HG03457 (cell line): ENCODE measurements around the gene CLTA.
"Not testable (repeated sequence)": the region's sequence is repeated elsewhere in the genome, so short reads cannot be mapped to it uniquely, and the experiment has no call there.

ENCODE experiments used
- ATAC-seq: cut with Tn5 transposase; IDR thresholded peaks from one replicate; pipeline ENCODE4 v1.9.1; 2021; ENCODE audit warnings: moderate number of reproducible peaks; ENCODE audit not compliant: unreplicated experiment

Gene CLTA

DNA sequence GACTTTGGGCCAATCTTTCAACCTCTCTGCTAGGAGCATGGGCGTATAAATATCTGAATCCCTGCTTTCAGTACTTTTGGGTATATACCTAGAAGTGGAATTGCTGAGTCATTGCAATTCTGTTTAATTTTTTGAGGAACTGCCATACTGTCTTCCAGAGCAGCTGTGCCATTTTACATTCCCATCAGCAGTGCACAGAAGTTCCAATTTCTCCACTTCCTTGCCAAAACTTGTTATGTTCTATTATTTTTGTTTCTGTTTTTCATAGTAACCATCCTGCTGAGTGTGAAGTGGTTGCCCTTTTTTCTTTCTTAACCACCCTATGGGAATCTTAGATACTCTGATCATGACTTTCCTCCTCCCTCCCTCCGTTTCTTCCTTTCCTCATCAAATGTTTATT lies 32.6 kb upstream of the CLTA start:
- no peak for ATAC-seq

- no peak for ATAC-seq
These were observed 31.8 kb upstream of the CLTA start for GRCh38 chr9:36158917-36159316.

- ATAC-seq = not testable (repeated sequence)
These were observed 31.2 kb upstream of the CLTA start for GRCh38 chr9:36159509-36159908.

- not testable (repeated sequence) for ATAC-seq
These were observed 30.6 kb upstream of the CLTA start for GRCh38 chr9:36160126-36160525.

- ATAC-seq = no peak
These were observed 29.5 kb upstream of the CLTA start for GRCh38 chr9:36161187-36161586.

DNA sequence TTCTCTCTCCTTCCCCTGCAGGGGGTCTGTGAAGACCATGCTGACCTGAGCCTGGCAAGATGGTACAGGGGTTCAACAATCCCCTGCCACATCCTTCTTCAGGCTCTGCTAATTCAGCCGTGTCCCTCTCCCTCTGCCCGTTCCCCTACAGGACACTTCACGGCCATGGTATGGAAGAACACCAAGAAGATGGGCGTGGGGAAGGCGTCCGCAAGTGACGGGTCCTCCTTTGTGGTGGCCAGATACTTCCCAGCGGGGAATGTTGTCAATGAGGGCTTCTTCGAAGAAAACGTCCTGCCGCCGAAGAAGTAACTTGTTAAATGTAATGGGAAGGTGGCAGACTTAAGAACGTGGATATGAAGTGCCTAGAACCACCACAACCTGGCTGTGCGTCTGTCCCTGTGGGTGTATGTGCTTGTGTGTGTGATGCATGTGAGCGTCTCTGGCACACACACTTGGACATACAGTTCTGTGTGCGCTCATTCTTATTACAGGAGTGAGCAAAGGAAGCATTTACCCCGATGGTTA lies 28.4 kb upstream of the CLTA start:
- ATAC-seq = no peak

GRCh38 chr9:36163049-36163785 lies 27.5 kb upstream of the CLTA start:
- ATAC-seq = no peak

- no peak for ATAC-seq
These were observed 26.9 kb upstream of the CLTA start for GRCh38 chr9:36163786-36164170.

DNA sequence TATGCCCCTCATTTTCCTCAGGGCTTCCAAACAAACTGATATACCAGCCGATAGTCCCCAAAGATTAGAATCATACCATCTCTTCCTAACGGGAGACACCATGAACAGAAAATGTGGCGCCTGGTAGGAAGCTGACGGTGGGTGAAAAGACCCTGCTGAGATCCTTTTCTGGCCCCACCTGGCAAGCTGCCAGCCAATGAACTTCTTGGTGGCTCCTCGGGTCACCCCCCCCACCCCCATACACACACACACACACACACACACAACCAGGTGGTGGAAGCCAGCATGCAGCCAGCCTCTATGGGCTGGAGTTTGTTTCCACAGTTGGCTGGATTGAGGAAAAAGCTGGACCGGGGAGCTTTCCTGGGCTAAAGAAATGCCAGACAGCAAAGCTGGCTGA lies 26.3 kb upstream of the CLTA start:
- no peak for ATAC-seq

DNA sequence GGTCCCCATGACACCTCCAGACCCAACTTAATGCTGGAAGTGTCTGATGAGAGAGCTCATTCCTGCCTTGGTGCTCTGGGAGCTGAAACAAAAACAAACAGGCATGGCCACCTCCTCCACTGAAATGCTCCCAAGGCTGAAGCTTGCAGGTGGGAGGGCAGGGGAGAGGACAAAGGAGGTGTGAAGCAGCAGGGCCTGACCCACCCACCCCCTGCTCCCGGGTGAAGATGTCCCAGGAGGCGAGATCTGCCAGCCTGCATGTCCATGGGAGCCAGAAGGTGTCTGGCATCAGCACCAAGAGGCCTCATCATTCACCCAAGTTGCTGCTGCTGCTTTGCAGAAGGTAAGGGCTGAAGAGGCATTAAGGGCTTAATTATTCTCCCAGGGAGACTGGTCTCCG lies 25.7 kb upstream of the CLTA start:
- ATAC-seq = no peak

DNA sequence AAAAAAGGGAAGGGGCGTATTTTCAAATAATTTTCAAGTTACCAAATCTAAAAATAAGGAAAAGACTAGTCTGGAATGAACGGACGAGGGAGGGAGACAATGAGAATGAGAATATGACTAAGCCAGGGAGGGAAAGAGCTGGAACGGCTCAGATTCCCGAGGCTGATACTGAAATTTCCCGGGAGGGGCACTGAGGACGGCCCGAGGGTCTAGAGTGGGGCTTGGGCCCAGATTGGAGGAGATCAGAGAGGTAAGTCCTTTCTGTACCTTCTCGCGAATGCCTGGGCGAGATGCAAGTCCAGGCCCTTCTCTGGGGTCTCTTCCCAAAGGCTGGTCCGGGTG lies 24.9 kb upstream of the CLTA start:
- ATAC-seq = no peak

DNA sequence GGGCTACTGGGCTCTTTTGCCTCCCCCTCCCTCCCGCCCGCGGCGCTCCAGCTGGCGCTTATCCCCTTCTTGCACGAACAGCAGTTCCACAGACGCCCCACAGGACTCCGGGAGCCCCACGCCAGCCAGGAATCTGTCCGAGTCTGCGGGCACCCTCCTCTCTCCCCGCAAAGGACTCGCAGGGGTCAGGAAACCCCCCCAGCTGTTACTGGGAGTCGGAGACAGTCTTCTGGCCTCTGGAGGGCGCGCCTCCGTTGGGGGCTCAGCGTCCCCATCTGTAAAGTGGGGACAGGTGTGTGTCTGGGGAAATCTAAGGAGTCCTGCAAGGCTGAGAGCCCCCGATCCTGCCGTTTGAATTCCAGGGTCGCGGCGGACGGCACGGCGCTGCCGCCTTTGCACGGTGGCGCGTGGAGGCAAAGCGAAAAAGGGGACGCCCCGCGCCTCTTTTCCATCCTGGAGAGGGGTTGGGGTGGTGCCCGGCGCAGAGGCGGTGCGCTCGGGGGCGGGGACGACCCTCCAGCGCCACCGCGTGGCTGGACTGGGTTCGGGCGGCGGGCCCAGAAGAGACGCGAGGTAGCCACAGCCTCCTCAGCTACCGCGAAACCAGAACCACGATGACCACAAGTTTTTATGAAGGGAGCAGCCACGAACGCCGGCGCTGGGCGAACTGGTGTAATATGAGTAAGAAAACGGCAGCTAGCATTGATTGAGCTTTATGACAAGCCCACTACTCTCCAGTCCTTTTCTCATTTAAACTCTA lies 24.4 kb upstream of the CLTA start:
- ATAC-seq = peak; percentile 50

- no peak for ATAC-seq
These were observed 21.6 kb upstream of the CLTA start, which contains the start of gene CCIN for GRCh38 chr9:36169166-36169565. CCIN (plus strand) TSS chr9:36169388; CDS start chr9:36169503, 115 bp downstream.

- no peak for ATAC-seq
These were observed 21.0 kb upstream of the CLTA start for GRCh38 chr9:36169708-36170107.

DNA sequence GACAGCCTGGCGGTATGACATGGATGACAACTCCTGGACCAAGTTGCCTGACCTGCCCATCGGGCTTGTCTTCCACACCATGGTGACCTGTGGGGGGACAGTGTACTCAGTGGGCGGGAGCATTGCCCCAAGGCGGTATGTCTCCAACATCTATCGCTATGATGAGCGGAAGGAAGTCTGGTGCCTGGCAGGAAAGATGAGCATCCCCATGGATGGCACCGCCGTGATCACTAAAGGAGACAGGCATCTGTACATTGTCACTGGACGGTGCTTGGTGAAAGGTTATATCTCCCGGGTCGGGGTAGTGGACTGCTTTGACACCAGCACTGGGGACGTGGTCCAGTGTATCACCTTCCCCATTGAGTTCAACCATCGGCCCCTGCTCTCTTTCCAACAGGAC lies 20.2 kb upstream of the CLTA start:
- no peak for ATAC-seq

DNA sequence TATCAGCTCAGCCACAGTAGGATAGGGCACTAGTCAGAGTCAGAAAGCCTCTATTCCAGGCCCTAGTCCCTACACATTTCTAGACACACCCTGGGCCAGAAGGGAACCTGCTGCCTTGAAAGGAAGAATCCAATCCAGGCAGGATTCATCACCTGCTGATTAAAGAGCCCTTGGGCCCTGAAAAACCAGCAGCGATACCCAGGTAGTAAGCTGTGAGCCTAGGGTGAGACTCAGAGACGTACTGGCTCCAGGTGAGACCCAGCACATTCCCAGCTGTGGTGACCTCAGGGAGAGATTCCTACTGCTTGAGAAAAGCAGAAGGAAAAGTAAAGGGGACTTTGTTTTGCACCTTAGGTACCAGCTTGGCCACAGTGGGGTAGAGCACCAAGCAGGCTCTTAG lies 16.9 kb upstream of the CLTA start:
- ATAC-seq = no peak

GRCh38 chr9:36174271-36174670 lies 16.4 kb upstream of the CLTA start:
- no peak for ATAC-seq

GRCh38 chr9:36174731-36175130 lies 16.0 kb upstream of the CLTA start:
- ATAC-seq = no peak

GRCh38 chr9:36175209-36175608 lies 15.5 kb upstream of the CLTA start:
- not testable (repeated sequence) for ATAC-seq

GRCh38 chr9:36176496-36176895 lies 14.2 kb upstream of the CLTA start:
- not testable (repeated sequence) for ATAC-seq

DNA sequence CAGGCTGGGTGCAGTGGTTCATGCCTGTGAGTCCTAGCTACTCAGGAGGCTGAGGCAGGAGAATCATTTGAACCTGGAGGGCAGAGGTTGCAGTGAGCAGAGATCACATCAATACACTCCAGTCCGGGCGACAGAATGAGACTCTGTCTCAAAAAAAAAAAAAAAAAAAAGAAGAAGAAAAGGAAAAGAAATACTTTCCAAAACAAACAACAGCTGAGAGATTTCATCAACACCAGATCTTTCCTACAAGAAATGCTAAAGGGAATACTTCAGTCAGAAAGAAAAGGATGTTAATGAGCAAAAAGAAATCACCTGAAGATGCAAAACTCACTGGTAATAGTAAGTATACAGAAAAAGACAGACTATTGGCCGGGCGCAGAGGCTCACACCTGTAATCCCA lies 13.2 kb upstream of the CLTA start:
- ATAC-seq = no peak

DNA sequence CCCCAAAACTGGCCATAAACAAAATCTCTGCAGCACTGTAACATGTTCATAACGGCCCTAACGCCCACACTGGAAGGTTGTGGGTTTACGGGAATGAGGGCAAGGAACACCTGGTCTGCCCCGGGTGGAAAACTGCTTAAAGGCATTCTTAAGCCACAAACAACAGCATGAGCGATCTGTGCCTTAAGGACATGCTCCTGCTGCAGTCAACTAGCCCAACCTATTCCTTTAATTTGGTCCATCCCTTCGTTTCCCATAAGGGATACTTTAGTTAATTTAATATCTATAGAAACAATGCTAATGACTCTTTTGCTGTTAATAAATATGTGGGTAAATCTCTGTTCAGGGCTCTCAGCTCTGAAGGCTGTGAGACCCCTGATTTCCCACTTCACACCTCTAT lies 10.5 kb upstream of the CLTA start:
- ATAC-seq = not testable (repeated sequence)
